ENCODE data around the gene STK32B. TPM values are rescaled to one million over a fixed set of nuclear protein-coding genes. Genes with fewer than 3 reads are reported as not detected.
A peak's percentile ranks its signal among the peaks of the same experiment; 100 is the strongest.

Gene STK32B
- total RNA-seq, 1 experiment from 2014 or later, result 15.1 TPM

- Histone ChIP-seq H3K27ac (ENCODE audit: low read depth, low read length, poor library complexity, severe bottlenecking) (no peak overlapping the region), H3K4me3 (ENCODE audit: low read depth, low read length, poor library complexity, severe bottlenecking) (no peak overlapping the region), H3K9me3 (ENCODE audit: low read depth, low read length, poor library complexity, severe bottlenecking) (no peaks in the 10 kb centered on the region), H3K36me3 (ENCODE audit: insufficient read depth, low read length, poor library complexity, severe bottlenecking) (no peaks in the 10 kb centered on the region), H3K27me3 (replicated peaks; ENCODE audit: insufficient read depth, low read depth, low read length, poor library complexity) (no peaks in the 10 kb centered on the region), H3K4me1 (ENCODE audit: insufficient read depth, low read length, poor library complexity, severe bottlenecking) (peaks cover 23% of the 10 kb centered on the region)
- DNase-seq (ENCODE audit: low spot score), result peak; percentile 75
- CTCF ChIA-PET, result no interaction called here
- no TSS peak for BruUV-seq (replicated peaks)
- POLR2A ChIA-PET (ENCODE audit: low non-redundant PET), result no interaction called here
- no peak for TF ChIP-seq CTCF (conservative IDR thresholded peaks at IDR 0.05; ENCODE audit: low read depth, low read length)
- TF ChIP-seq EZH2 (IDR thresholded peaks at IDR 0.05; ENCODE audit: borderline replicate concordance, low read depth, low read length, poor library complexity, severe bottlenecking), result no peak
- intact Hi-C loops (cut with micrococcal nuclease; ENCODE audit: unreplicated experiment), result loop anchor here (5.0 kb wide), 1 partner anchor 48 kb away; no protein-coding TSS in a partner anchor
Observed at GRCh38 chr4:5045097-5045496, 6.2 kb upstream of the STK32B start.

GRCh38 chr4:5048721-5049120 lies 2.6 kb upstream of the STK32B start:
- POLR2A ChIA-PET (ENCODE audit: low non-redundant PET), result no interaction called here
- CTCF ChIA-PET, result no interaction called here
- H3K4me1 ChIP-seq (ENCODE audit: insufficient read depth, low read length, poor library complexity, severe bottlenecking), result peaks cover 20% of the 10 kb centered on the region
- no peaks in the 10 kb centered on the region for H3K9me3 ChIP-seq (ENCODE audit: low read depth, low read length, poor library complexity, severe bottlenecking)
- peaks cover 5% of the 10 kb centered on the region for H3K27me3 ChIP-seq (replicated peaks; ENCODE audit: insufficient read depth, low read depth, low read length, poor library complexity)
- intact Hi-C loops (cut with micrococcal nuclease; ENCODE audit: unreplicated experiment), result loop anchor here (5.0 kb wide), 1 partner anchor 51 kb away; no protein-coding TSS in a partner anchor
- no peak for TF ChIP-seq CTCF (conservative IDR thresholded peaks at IDR 0.05; ENCODE audit: low read depth, low read length)
- no peak for TF ChIP-seq EZH2 (IDR thresholded peaks at IDR 0.05; ENCODE audit: borderline replicate concordance, low read depth, low read length, poor library complexity, severe bottlenecking)
- BruUV-seq (replicated peaks), result no TSS peak
- DNase-seq (ENCODE audit: low spot score), result no peak
- no peaks in the 10 kb centered on the region for H3K36me3 ChIP-seq (ENCODE audit: insufficient read depth, low read length, poor library complexity, severe bottlenecking)
- no peak overlapping the region for H3K4me3 ChIP-seq (ENCODE audit: low read depth, low read length, poor library complexity, severe bottlenecking)
- no peak overlapping the region for H3K27ac ChIP-seq (ENCODE audit: low read depth, low read length, poor library complexity, severe bottlenecking)

GRCh38 chr4:5050520-5051277 lies 581 bp upstream of the STK32B start:
- no TSS peak for BruUV-seq (replicated peaks)
- TF ChIP-seq CTCF (conservative IDR thresholded peaks at IDR 0.05; ENCODE audit: low read depth, low read length) (peak; percentile 87), EZH2 (IDR thresholded peaks at IDR 0.05; ENCODE audit: borderline replicate concordance, low read depth, low read length, poor library complexity, severe bottlenecking) (no peak)
- ChIA-PET CTCF (interaction anchor here (0.5 to 2.1 kb wide), 5 partner anchors 329 to 702 kb away, joined by 3 to 19 read pairs (median 3); no protein-coding TSS in a partner anchor), POLR2A (ENCODE audit: low non-redundant PET) (interaction anchor here (0.7 to 0.9 kb wide), 2 partner anchors 114 to 754 kb away, joined by 3 read pairs; no protein-coding TSS in a partner anchor)
- Histone ChIP-seq H3K4me3 (ENCODE audit: low read depth, low read length, poor library complexity, severe bottlenecking) (peak overlapping the region; percentile 62), H3K36me3 (ENCODE audit: insufficient read depth, low read length, poor library complexity, severe bottlenecking) (no peaks in the 10 kb centered on the region), H3K4me1 (ENCODE audit: insufficient read depth, low read length, poor library complexity, severe bottlenecking) (peaks cover 5% of the 10 kb centered on the region), H3K9me3 (ENCODE audit: low read depth, low read length, poor library complexity, severe bottlenecking) (no peaks in the 10 kb centered on the region), H3K27me3 (replicated peaks; ENCODE audit: insufficient read depth, low read depth, low read length, poor library complexity) (peaks cover 5% of the 10 kb centered on the region), H3K27ac (ENCODE audit: low read depth, low read length, poor library complexity, severe bottlenecking) (peak overlapping the region; percentile 49)
- intact Hi-C loops (cut with micrococcal nuclease; ENCODE audit: unreplicated experiment), result loop anchor here (1.0 to 10.0 kb wide), 8 partner anchors 92 to 927 kb away; no protein-coding TSS in a partner anchor
- peak; percentile 91 for DNase-seq (ENCODE audit: low spot score)

All from A673 (cell line).